PC-9 (cell line): Measurements from ENCODE around the gene POLA2. TPM values are rescaled to one million over a fixed set of nuclear protein-coding genes. Genes with fewer than 3 reads are reported as not detected.

Source experiments
- BruUV-seq: library from RNA; stranded (reverse); fragments of 400-500 nt; replicated peaks from 2 replicates; lab custom pipeline; 2021; lab: Mats Ljungman, UMichigan
- CTCF ChIA-PET: fragments of 300-600 bp; sonication (Branson Sonifier 250); formaldehyde crosslinking; loops from one replicate; lab custom pipeline; 2022; ENCODE audit warnings: antibody characterized with exemption; lab: Charles Lee
- POLR2A ChIA-PET: fragments of 300-600 bp; sonication (Branson Sonifier 250); formaldehyde crosslinking; loops from one replicate; lab custom pipeline; 2022; ENCODE audit warnings: antibody characterized with exemption; ENCODE audit not compliant: unreplicated experiment; lab: Charles Lee
- DNase-seq, 2 experiments: peaks; one replicate each; pipeline versions ENCODE4 v3.0.0 to v3.0.0-alpha.2; 2015 to 2022; ENCODE audit warnings: mixed read lengths in 1 of 2
- H2AFZ ChIP-seq: fragments of 200-600 bp; sonication (generic); 2 replicates; pipeline ENCODE4 v1.8.1; 2017; ENCODE audit warnings: antibody characterized with exemption
- H3F3A ChIP-seq: fragments of 200-600 bp; sonication (generic); 2 replicates; pipeline ENCODE4 v1.8.1; 2017; ENCODE audit warnings: antibody characterized with exemption, mild to moderate bottlenecking, low read depth; ENCODE audit not compliant: insufficient read depth
- H3K27ac ChIP-seq: fragments of 200-600 bp; sonication (generic); 2 replicates; pipeline ENCODE4 v1.6.1; 2016; ENCODE audit warnings: mixed run types
- H3K27me3 ChIP-seq: fragments of 200-600 bp; sonication (generic); 2 replicates; pipeline ENCODE4 v1.6.1; 2016; ENCODE audit warnings: low read depth, mixed run types; ENCODE audit not compliant: insufficient read depth
- H3K36me3 ChIP-seq: fragments of 200-600 bp; sonication (generic); 2 replicates; pipeline ENCODE4 v1.6.1; 2016; ENCODE audit warnings: low read depth, mixed run types
- H3K4me1 ChIP-seq: fragments of 200-600 bp; sonication (generic); replicated peaks from 2 replicates; pipeline ENCODE4 v1.6.1; 2016; ENCODE audit warnings: mixed run types; ENCODE audit not compliant: insufficient read depth
- H3K4me2 ChIP-seq: fragments of 200-600 bp; sonication (generic); 2 replicates; pipeline ENCODE4 v1.6.1; 2017; ENCODE audit warnings: mixed run types
- H3K4me3 ChIP-seq: fragments of 200-600 bp; sonication (generic); 2 replicates; pipeline ENCODE4 v1.6.1; 2016; ENCODE audit warnings: mixed run types
- H3K79me2 ChIP-seq: fragments of 200-600 bp; sonication (generic); 2 replicates; pipeline ENCODE4 v1.6.1; 2017; ENCODE audit warnings: low read depth, mixed run types
- H3K9me2 ChIP-seq: fragments of 200-600 bp; sonication (generic); 2 replicates; pipeline ENCODE4 v1.8.1; 2017; ENCODE audit warnings: mild to moderate bottlenecking; ENCODE audit not compliant: insufficient read depth
- H3K9me3 ChIP-seq: fragments of 200-600 bp; sonication (generic); 2 replicates; pipeline ENCODE4 v1.8.1; 2016; ENCODE audit warnings: low read depth; ENCODE audit not compliant: insufficient read depth
- H4K20me1 ChIP-seq: fragments of 200-600 bp; sonication (generic); 2 replicates; pipeline ENCODE4 v1.8.1; 2017; ENCODE audit not compliant: insufficient read depth
- EZH2 ChIP-seq: fragments of 200-600 bp; sonication (generic); IDR thresholded peaks from 2 replicates; pipeline ENCODE4 v1.8.0; 2017; ENCODE audit warnings: antibody characterized with exemption, low read depth
- intact Hi-C: fragments of 100-400 bp; cut with micrococcal nuclease; formaldehyde crosslinking; loops from one replicate; pipeline ENCODE4 v1.10.0; 2022; ENCODE audit not compliant: unreplicated experiment
- total RNA-seq: library from RNA; stranded (reverse); gene quantifications from 2 replicates; pipeline ENCODE4 v1.2.3, GENCODE V29; 2021
- TF ChIP-seq, protein P1 (sequence below): fragments of 200-600 bp; sonication (generic); conservative IDR thresholded peaks from 2 replicates; pipeline ENCODE4 v1.6.1; 2017; ENCODE audit warnings: mixed run types, antibody characterized with exemption, mild to moderate bottlenecking, moderate library complexity

Gene POLA2
- total RNA-seq, 1 experiment from 2014 or later: 39.3 TPM

DNA sequence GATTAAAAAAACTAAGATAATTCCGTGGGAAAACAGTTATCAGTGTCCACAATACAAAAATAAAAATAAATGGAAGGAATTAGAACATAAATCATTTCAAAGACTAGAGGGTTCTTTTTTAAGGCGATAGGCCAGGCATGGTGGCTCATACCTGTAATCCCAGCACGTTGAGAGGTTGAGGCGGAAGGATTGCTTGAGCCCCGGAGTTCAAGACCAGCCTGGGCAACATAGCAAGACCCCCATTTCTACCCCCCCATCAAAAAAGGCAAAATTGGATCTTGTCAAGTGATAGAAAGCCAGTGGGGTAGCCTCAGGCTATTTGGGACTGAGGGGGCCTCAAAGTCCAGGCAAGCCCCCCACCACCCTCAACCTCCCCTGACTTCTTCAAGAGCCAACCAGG lies 20.6 kb upstream of the POLA2 start:
- DNase-seq: no peak
- H3K36me3 ChIP-seq: peaks cover 6% of the 10 kb centered on the region; the same call in 1 of the 2 replicates
- no peaks in the 10 kb centered on the region for H3K9me2 ChIP-seq
- CTCF ChIA-PET: no interaction called here
- TF ChIP-seq, protein P1, sequence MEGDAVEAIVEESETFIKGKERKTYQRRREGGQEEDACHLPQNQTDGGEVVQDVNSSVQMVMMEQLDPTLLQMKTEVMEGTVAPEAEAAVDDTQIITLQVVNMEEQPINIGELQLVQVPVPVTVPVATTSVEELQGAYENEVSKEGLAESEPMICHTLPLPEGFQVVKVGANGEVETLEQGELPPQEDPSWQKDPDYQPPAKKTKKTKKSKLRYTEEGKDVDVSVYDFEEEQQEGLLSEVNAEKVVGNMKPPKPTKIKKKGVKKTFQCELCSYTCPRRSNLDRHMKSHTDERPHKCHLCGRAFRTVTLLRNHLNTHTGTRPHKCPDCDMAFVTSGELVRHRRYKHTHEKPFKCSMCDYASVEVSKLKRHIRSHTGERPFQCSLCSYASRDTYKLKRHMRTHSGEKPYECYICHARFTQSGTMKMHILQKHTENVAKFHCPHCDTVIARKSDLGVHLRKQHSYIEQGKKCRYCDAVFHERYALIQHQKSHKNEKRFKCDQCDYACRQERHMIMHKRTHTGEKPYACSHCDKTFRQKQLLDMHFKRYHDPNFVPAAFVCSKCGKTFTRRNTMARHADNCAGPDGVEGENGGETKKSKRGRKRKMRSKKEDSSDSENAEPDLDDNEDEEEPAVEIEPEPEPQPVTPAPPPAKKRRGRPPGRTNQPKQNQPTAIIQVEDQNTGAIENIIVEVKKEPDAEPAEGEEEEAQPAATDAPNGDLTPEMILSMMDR: no peak
- no peak for TF ChIP-seq EZH2
- no peaks in the 10 kb centered on the region for H3K27me3 ChIP-seq
- H3K79me2 ChIP-seq: no peaks in the 10 kb centered on the region
- H3K9me3 ChIP-seq: no peaks in the 10 kb centered on the region; the same call in 1 of the 2 replicates
- H3K4me2 ChIP-seq: no peak overlapping the region
- H2AFZ ChIP-seq: no peak overlapping the region
- BruUV-seq: no TSS peak
- no peak overlapping the region for H3K4me3 ChIP-seq
- H4K20me1 ChIP-seq: no peaks in the 10 kb centered on the region
- POLR2A ChIA-PET: no interaction called here
- H3K27ac ChIP-seq: no peak overlapping the region
- H3F3A ChIP-seq: peaks cover 35% of the 10 kb centered on the region; the same call in 1 of the 2 replicates
- intact Hi-C loops: no loop called here
- no peaks in the 10 kb centered on the region for H3K4me1 ChIP-seq

DNA sequence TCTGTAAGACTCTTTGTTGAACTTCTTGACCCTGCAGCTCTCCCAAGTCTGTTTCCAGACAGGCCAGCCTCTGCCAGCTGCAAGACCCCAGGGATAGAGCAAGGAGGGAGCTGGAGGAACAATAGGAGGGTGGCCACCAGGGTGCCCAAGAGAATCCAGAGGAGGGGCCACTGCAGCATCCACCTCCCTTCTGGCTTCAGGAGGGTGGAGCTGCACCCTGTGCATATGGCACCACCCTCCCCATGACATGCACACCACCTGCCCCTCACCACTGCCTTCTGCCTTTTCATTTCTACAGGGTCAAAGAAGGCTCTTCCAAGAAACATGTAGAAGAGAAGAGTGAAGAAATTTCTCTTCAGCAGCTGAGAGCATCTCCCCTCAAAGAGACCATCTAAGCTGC lies 20.1 kb upstream of the POLA2 start:
- Histone ChIP-seq H4K20me1 (no peaks in the 10 kb centered on the region), H3K79me2 (no peaks in the 10 kb centered on the region), H2AFZ (no peak overlapping the region), H3K9me3 (no peaks in the 10 kb centered on the region; the same call in 1 of the 2 replicates), H3K27ac (no peak overlapping the region), H3F3A (peaks cover 34% of the 10 kb centered on the region; the same call in 1 of the 2 replicates), H3K4me1 (no peaks in the 10 kb centered on the region), H3K4me3 (no peak overlapping the region), H3K36me3 (peaks cover 4% of the 10 kb centered on the region; the same call in 1 of the 2 replicates), H3K4me2 (no peak overlapping the region), H3K9me2 (no peaks in the 10 kb centered on the region), H3K27me3 (no peaks in the 10 kb centered on the region)
- no peak for TF ChIP-seq EZH2
- TF ChIP-seq, protein P1: no peak
- ChIA-PET CTCF (no interaction called here), POLR2A (no interaction called here)
- no TSS peak for BruUV-seq
- no peak for DNase-seq
- intact Hi-C loops: no loop called here

DNA sequence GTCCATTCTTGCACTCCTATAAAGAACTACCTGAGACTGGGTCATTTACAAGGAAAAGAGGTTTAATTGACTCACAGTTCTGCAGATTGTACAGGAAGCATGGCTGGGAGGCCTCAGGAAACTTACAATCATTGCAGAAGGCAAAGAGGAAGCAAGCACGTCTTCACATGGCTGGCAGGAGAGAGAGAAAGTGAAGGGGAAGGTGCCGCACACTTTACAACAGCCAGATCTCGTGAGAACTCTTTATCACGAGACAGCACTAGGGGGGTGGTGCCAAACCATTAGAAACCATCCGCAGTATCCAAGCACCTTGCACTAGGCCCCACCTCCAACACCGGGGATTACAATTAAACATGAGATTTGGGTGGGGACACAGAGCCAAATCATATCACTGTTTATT lies 19.4 kb upstream of the POLA2 start:
- H3K4me1 ChIP-seq: no peaks in the 10 kb centered on the region
- no peaks in the 10 kb centered on the region for H3K27me3 ChIP-seq
- no peaks in the 10 kb centered on the region for H3K79me2 ChIP-seq
- TF ChIP-seq, protein P1: no peak
- no peak for TF ChIP-seq EZH2
- peaks cover 27% of the 10 kb centered on the region; the same call in 1 of the 2 replicates for H3F3A ChIP-seq
- H4K20me1 ChIP-seq: no peaks in the 10 kb centered on the region
- no peaks in the 10 kb centered on the region for H3K9me2 ChIP-seq
- DNase-seq: no peak
- no peaks in the 10 kb centered on the region for H3K36me3 ChIP-seq
- no peak overlapping the region for H3K4me2 ChIP-seq
- POLR2A ChIA-PET: no interaction called here
- no peaks in the 10 kb centered on the region; the same call in 1 of the 2 replicates for H3K9me3 ChIP-seq
- intact Hi-C loops: no loop called here
- CTCF ChIA-PET: no interaction called here
- no peak overlapping the region for H2AFZ ChIP-seq
- no peak overlapping the region for H3K4me3 ChIP-seq
- H3K27ac ChIP-seq: no peak overlapping the region
- BruUV-seq: no TSS peak
